Stimulated activated CD8-positive, alpha-beta memory T cell treated with anti-CD3 and anti-CD28 coated beads, Interleukin-12 subunit alpha, Interleukin-12 subunit beta, amount 100 ng/mL, for 4 hours (primary cell): Measurements from ENCODE around the gene C1QTNF5.
"Not testable (repeated sequence)": the region's sequence is repeated elsewhere in the genome, so short reads cannot be mapped to it uniquely, and the experiment has no call there.

Experiments used
- DNase-seq: peaks from one replicate; pipeline ENCODE4 v3.0.0-alpha.2; 2020; ENCODE audit warnings: low read depth

Gene C1QTNF5, protein sequence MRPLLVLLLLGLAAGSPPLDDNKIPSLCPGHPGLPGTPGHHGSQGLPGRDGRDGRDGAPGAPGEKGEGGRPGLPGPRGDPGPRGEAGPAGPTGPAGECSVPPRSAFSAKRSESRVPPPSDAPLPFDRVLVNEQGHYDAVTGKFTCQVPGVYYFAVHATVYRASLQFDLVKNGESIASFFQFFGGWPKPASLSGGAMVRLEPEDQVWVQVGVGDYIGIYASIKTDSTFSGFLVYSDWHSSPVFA

DNA sequence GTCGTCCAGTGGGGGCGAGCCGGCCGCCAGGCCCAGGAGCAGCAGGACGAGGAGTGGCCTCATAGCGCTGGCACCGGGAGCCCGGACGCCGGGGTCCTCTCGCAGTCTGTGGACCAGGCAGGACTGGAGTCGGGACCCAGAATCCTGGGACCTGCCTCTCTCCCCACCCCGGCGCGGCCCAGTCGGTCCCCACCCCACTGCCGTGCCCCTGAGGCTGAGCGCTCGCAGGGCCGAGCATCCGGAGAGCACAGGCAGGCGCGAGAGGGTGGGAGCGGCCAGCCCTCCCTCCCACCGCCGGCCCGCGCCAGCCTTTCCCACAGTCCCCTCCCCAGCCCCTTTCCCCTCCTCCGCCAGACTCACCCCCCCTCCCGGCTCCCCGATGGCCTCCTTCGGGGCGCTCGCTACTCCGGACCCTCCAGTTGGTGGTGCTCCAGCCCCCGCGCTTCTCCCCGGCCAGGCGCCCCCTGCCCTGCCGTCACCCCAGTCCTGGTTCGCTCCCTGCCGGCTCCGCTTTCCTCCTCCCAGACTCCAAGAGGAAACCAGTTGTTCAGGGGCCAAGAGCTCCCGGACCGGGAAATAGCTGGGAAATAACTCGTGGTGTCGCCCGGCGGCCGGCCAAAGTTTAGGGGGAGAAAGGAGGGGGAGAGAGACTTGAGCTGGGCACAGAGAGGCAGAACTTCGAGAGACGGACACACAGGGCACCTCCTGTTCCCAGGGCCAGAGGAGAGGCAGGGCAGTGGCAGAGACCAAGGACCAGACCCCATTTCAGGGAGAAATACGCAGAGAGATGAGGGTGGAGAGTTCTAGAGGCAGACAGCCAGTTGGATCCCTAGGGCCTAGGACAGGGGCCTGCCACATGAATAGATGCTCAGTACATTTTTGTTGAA lies at the start of gene C1QTNF5:
TSS of gene C1QTNF5 (minus strand) at position 549 of the 887 bp plus-strand sequence. CDS start at position 63, 486 bp downstream.
- DNase-seq = no peak

DNA sequence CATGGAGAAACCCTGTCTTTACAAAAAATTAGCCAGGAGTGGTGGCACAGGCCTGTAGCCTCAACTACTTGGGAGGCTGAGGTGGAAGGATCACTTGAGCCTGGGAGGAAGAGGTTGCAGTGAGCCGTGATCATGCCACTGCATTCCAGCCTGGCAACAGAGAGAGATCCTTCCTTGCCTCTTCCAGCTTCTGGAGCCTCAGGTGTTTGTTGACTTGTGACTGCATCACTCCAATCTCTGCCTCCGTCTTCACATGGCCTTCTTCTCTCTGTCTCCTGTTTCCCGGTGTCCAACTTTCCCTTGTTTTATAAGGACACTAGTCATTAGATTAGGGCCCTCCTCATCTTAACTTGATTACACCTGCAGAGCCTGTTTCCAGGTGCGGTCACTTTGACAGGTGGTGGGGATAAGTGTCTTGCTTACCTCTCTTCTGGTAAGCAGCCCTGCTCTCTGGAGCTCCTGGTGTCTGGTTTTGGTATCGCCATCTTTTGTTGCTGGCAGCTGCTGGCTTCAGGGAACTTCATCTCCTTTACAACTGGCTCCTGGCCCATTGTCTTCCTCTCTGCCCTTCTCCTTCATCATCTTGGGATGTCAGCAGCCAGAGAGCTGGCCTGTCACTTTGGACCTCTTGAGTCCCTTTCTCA lies 49.0 kb upstream of the C1QTNF5 start:
- no peak for DNase-seq

DNA sequence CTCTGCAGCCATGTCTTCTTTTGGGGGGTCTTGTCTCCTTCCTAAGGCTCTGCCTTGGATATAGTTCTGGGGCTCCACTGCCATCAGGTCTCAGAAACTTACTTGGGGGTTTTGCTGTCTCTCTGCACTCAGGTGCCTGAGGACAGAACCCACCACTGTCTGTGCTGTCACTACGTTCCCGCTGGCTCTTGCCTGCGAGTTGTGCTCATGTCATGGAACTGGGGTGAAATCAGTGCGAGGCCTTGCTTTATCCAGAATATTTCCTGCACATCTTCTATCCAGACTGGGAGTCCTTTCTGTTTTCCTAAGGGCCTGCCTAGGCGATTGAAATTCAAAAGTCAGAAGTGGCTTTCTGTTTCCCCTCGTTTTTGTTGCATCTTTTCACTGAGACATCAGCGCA lies 47.4 kb upstream of the C1QTNF5 start:
- no peak for DNase-seq

DNA sequence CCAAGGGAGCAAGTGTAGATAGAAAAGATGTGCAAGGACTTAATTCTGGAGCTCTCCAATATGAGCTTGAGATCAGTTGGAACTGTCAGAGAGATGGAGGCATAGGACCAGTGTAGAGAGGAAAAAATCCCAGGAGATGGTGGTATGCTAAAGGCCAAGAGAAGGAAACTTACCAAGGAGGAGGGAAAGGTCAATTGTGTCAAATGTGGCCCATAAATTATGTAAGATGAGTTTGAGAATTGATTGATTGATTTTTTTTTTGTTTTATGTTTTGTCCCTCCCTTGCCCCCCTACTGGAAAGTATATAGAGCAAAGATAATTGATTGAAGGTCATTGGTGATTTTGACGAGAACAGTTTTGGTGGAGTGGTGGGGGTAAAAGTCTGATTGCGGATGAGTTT lies 43.6 kb upstream of the C1QTNF5 start:
- DNase-seq = no peak

DNA sequence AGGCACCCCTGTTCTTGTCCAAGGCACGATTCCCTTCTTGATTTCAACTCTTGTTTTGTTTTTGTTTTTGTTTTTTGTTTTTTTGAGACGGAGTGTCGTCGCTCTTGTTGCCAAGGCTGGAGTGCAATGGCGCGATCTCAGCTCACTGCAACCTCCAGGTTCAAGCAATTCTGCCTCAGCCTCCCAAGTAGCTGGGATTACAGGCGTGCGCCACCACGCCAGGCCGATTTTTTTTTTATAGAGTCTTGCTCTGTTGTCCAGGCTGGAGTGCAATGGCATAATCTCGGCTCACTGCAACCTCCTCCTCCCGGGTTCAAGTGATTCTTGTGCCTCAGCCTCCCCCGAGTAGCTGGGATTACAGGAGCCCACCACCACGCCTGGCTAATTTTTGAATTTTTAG lies 41.8 kb upstream of the C1QTNF5 start:
- not testable (repeated sequence) for DNase-seq

DNA sequence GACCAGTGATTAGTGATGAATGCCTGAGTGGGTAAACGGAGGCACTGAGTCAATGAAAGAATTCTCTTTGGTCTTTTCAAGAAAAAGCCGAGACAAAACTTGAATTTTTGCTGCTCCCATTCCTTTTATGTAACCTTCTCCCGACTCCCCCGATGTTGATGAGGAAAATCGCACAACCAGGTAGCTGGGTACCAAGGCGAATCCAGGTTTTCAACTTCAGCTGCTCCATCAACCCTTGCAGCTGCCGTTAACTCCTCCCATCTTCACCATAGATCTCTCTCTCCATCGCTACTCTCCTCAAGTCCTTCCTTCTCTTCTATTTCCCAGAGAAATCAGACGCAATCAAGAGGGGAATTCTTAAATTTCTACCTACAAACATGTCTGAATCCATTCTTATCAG lies 41.4 kb upstream of the C1QTNF5 start:
- no peak for DNase-seq

DNA sequence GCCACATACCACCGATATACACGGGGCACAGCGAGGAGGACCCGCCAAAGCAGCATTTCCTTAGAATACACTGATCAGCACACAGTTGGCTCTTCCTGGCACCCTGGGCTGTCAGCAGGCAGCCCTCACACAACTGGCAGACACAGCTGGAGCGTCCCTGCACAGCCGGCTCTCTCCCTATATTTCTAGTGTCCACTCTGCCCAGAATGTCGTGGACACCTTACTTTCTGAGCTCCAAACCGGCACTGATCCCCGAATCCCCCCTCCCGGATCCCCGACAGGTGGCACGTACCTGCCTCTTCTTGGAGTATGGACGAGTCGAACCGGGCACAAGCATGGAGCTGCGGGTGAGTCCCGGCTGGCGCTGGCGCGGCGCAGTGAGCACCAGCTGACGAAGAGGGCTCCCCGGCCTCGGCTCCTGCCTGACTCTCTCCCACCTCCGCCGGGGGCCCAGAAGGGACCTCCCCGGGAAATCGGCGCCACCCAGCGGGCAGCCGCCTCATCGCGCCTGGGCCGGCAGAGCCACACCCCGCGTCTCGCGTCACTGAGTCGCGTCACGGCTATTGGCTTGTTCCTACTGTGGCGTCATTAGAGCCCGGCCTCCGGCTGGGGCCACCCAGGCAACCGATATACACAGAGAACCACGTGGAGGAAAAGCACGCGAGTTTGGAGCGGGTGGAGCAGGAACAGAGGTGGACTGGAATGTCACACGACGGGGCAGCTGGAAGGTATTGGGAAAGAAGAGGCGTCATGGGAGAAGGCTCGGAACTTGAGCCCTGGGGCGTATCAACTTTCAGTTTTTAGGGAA lies 40.7 kb upstream of the C1QTNF5 start, which contains the start of gene USP2:
TSS of gene USP2 (minus strand) at position 510 of the 808 bp plus-strand sequence. CDS start 8,210 bp downstream, outside the sequence.
- peak; percentile 96 for DNase-seq

DNA sequence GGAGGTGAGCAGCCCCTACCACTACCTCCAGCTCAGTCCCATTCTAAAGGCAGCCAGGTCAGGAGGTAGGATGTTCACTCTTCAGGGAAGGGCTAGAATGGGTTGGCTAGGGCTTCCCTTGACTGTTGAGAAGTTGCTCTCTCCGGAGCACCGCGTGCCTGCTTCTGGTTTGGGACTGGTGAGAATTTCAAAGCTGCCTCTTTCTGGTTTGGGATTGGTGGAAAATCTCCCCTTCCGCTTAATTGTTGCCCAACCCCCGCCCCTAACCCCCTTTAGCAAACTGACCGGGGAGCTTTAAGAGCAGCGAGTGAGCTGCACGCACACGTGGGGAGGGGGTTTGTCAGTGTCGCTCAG lies 40.1 kb upstream of the C1QTNF5 start:
- DNase-seq = no peak

DNA sequence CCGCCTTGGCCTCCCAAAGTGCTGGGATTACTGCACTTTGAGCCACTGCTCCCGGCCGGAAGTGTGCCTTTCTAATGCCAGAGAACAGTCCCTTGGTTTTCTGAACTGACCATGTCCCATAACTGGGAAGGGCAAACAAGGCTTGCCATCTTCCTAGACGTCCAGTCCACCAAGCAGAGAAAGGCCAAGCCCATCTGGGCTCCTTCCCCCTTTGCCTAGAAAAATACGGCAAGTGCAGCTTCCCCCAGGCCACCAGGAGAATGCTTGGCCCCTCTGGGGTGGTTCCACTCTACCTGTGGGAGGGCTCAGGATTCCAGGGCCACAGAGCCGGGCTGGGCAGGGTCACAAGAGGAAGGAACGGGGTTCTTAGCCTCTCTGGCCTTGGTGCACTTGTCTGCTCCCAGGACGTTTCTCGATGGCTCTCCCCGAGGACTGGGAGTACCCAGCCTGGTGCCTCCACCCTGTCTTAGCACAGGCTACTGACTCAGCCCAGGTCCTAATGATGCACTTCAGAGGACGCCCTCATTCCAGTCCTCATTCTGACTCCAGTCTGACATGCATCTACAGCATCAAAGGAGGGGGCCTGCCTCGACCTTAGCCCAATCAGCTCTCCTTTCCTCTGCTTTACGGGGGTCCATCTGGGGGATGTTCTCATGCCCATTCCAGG lies 39.6 kb upstream of the C1QTNF5 start:
- no peak for DNase-seq

DNA sequence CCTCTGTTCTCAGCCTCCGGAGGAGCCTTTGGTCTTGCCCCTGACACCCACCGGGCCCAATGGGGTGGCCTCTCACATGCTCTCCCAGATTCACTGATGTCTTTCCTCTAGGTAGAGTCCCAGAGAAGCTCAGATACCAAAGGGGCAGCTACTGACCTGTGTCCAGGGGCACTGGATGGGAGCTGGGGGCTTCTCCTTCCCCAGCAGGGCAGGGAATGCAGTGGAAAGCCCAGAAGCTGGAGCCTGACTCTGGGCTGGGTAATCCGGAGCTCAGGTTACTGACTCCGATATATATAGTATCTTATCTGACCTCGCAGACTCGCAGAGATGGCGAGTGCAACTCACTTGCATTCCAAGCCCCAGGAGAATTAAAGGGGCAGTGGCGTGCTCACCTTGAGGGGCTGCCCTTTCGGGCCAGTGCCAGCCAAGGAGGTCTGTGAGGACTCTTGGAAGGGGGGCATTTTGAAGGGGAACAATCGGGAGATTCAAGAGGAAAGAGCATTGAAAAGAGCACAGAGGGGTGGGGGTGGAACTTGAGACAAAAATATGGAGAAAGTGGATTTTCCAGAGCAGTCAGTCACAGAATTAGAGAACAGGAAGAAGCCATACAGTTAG lies 38.3 kb upstream of the C1QTNF5 start:
- no peak for DNase-seq

DNA sequence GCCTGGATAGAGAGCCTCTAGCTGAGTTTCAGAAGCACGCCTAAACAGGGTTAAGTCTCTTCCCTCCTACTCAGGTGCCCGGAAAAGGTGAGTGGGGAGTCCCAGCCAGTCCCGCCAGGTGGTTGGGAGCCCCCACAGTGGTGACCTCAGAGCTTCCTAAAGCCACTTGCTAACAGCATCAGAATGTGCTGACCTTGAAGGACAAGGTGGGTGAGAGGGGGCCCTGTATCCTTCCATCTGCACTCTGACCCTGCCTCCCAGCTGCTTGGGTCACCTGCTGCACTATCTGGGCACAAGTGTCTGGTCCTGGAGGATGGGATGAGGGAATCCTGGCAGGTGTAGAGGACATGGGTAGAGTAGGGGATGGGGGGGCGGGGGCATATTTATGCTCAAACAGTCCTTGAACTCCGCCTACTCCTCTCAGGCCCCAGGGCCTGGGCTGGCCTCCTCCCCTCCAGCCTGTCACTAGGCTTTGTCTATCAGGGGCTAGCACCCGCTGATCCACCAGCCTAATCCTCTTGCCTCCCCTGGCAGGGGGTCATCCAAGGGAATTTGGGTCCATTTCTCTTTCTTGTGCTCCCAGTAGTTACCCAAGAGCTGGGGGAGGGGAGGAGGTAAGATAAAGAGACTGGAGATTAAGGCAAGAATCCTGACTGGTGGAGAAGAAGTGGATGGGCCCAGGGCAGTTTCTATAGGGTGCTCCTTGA lies 37.4 kb upstream of the C1QTNF5 start:
- no peak for DNase-seq

DNA sequence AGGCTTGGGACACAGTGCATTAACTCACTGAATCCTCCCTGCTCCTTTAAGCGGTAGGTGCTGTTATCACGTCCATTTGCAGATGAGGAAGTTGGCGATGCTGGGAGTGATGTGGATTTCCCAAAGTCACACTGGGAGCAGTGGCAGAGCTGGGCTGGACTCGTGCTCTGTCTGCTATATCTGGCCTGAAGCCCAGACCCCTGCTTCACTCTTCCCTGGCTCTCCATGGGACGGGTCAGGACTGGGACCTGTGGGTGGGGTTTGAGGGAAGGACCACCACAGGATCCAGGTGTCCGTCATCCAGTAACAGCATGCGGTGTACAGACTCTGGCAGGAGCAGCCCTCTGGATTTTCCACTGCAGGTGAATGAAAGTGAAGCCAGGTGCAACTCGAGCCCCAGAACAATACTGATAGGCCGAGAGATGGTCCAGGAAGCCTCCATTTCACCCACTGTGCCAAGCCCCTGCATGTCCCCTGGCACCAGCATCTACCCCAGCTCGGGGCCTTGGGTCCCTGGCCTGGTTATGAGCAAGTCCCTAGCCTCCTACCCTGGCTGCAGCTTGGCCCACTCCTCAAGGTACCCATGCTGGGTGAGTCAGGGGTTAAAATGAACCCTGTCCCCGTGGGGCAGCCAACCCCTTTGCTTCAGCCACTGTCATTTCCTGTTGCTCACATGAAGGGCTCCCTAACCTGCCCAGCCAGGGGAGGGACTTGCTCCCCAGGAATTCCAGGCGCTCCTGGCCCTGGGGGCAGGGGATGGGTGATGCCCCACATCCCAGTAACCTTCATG lies 36.6 kb upstream of the C1QTNF5 start:
- no peak for DNase-seq

DNA sequence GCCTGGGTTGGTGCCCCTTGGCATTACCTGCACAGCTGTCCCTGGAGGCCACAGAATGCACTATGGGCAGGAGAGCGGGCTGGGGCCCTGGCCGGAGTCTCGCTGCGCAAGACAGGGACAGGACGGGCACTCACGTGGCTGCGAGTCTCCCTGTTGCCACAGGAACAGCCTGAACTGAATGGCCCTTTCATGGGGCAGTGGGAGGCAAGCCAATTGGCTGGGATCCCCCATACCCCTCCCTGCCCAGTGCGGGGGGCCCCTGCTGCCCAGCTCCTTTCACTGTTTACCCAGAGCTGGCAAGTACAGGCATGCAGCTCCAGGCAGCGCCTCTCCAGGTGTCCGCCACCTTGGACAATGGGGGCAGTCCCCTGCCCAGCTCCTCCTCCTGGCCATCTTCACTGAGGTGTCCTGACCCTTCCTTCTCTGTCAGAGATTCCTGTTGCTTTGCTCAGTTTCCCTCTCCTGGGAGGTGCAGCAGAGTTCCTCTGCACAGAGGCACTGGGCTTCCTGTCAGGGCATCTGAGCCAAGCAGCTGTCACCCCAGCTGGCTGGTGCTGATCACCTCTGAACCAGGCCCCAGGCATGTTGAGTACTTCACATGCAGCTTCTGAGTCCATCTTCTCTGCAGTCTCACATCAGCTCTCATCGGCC lies 35.6 kb upstream of the C1QTNF5 start:
- no peak for DNase-seq

DNA sequence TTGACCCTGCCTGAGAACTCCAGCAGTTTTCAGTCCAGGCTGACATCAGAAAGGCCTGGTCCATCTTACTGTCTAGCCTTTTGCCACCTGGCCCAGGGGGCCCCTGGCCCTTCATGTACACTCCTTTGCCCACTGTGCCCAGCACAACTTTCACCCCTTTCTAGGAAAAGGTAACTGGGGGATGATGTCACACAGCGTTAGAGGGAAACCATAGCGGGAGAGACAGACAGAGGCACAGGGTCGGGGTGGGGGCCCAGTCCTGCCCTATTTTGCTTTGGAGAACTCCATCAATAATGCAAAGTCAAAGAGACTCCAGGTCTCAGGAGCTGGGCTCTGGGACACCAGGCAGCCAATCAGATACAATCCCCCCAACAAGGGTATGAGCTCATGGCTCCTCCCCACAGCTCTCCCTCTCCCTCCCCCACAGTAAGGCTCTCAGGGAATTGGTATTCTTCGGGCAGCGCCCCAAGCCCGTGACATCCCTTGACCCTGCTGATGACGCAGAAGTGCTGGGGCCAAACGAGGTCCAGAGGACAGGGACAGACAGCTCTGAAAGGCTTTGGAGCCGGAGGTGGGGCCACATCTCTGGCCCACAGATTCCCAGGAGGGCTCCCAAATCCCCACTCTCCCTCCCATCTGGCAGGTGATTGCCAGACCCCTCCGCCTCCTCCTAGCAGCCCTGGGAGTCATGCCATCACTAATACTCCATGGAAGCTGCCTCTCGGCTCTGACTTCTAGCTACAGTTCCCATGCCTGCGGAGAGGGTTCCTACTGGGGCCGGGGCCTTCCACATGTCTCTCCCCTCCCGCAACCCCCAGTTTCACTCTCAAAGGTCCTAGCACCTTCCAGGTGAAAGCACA lies 34.9 kb upstream of the C1QTNF5 start:
- DNase-seq = no peak

DNA sequence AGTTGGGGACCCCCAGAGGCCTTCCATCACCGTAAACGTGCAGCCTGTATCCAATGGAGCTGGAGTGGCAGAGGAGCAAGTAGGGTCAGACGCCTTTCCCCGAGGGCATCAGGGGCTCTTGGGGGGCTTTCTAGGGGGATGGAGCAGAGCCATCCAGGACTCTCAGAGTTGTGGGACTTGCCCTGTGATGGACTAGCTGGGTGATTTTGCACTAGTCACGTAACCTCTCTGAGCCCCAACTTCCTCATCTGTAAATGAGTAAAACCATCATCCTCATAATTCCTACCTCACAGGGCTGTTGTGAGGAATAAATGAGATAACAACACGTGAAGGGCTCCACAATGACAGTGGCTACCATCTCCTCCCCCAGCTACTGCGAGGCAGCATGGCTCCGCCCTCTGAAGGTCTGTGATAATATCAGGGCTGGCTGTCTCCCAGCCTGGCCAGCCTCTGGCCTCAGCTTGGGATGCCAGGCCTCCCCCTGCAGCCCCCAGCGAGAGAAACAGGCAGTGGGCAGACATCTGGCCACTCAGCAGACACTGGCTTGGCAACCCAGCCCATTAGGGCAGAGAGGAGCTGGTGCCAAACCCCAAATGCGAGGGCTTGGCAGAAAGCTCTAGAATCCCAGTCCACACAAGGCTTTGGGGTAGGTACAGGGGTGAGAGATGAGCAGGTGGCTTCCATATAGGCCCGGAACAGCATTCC lies 34.1 kb upstream of the C1QTNF5 start:
- DNase-seq = no peak

DNA sequence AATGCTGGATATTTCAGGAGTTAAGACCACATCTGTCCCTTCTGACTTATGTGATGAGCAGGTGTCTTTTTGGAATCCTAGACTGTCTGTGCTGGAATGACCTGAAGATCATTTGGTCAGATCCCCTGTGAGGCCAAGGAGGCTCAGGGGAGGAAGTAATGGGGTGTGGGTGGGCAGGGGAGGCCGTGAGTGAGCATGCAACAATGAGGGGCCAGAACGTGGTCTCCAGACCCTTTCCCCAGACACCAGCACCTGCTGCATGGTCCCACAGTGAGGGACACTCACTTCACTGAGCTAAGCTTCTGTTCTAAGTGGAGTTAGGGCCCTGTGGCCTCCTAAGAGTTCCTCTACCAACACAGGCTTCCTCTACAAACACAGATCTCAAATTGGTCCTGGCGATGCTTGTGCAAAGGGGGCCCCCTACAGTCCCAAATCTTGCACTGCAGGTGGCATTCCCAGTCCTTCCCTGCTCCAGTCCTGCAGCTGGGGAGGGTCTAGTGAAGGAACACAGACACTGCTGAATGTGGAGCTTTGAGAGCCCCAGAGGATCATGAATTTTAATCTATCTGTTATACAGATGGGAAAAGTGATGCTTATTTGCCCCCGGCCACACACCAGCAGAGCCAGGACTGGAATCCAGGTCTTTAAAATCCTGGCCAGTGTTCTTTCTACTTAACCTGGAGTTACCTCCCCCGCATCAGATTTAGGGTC lies 33.4 kb upstream of the C1QTNF5 start:
- DNase-seq = no peak
